SK-N-MC (cell line): ENCODE results near the gene TRAPPC12.
A peak's percentile ranks its signal among the peaks of the same experiment; 100 is the strongest.

Experiments used
- DNase-seq: peaks from one replicate; pipeline ENCODE4 v3.0.0-alpha.2; 2011; ENCODE audit warnings: low read depth, low spot score
- H3K27ac ChIP-seq: fragments of 200-600 bp; sonication (generic); 2 replicates; pipeline ENCODE4 v1.5.1; 2016; ENCODE audit warnings: mixed run types
- H3K36me3 ChIP-seq: fragments of 200-600 bp; sonication (generic); 2 replicates; pipeline ENCODE4 v1.6.1; 2017; ENCODE audit warnings: antibody characterized with exemption, low read length, mixed read lengths; ENCODE audit not compliant: insufficient read depth
- H3K4me3 ChIP-seq: fragments of 200-600 bp; sonication (generic); 2 replicates; pipeline ENCODE4 v1.5.1; 2016
- H3K9ac ChIP-seq: fragments of 200-600 bp; sonication (generic); 2 replicates; pipeline ENCODE4 v1.8.0; 2017; ENCODE audit warnings: mixed run types, mixed read lengths; ENCODE audit not compliant: insufficient read length
- H3K9me3 ChIP-seq: fragments of 200-600 bp; sonication (generic); 2 replicates; pipeline ENCODE4 v1.6.1; 2017; ENCODE audit warnings: low read depth, mild to moderate bottlenecking, antibody characterized with exemption, low read length, moderate library complexity, mixed read lengths
- EZH2 ChIP-seq: fragments of 200-600 bp; sonication (generic); IDR thresholded peaks from one replicate; pipeline ENCODE4 v1.6.1; 2017; ENCODE audit warnings: antibody characterized with exemption
- FOXP2 ChIP-seq: optimal IDR thresholded peaks from 2 replicates; pipeline ENCODE3; 2011; ENCODE audit warnings: mild to moderate bottlenecking, moderate library complexity; ENCODE audit not compliant: insufficient read depth; ENCODE audit errors: extremely low read length, control extremely low read depth
- POLR2AphosphoS5 ChIP-seq: IDR thresholded peaks from 2 replicates; pipeline ENCODE4 v1.6.1; 2012; ENCODE audit warnings: mild to moderate bottlenecking, low read depth, low read length, borderline replicate concordance

Gene TRAPPC12

DNA sequence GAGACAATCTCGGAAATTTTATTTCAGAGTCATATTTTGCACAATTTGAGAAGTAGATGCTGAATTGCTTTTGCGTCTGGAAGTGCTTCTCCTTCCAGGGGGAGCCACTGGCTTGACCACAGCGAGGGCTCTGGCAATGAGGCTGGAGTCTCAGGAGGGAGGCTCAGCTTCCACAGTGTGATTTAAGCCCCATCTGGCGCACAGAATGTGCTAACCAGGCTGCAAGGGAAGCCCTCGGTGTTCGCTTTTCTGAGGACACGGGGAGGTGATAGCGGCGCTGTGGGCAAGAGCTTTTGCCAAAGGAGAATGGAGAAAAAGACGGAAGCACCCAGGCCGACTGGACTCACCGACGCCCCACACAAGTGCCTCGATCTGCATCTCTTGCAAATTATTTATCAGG lies 87.5 kb downstream of the TRAPPC12 start:
- no peaks in the 10 kb centered on the region for H3K36me3 ChIP-seq
- TF ChIP-seq FOXP2 (no peak), POLR2AphosphoS5 (no peak), EZH2 (no peak)
- H3K9me3 ChIP-seq, result no peaks in the 10 kb centered on the region
- H3K9ac ChIP-seq, result no peak overlapping the region
- no peak for DNase-seq
- H3K27ac ChIP-seq, result no peak overlapping the region
- no peak overlapping the region for H3K4me3 ChIP-seq

DNA sequence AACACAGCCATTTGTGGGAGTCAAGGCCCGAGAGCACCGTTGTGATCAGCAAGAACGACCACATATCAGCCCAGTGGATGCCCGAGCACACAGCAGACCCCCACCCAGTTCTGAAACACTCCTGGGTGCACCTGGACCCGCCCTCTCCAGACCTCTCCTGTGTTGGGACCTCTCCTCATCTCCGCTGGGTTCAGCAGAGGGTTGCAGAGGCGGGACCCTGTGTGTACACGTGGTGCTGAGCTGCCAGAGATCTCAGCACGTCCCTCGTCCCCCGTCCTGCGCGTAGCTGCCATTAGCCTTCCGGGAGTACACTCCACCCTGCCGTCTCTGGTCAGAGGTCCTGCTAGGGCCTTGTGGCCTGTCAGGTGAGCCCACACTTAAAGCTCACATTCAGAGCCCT lies 88.2 kb downstream of the TRAPPC12 start:
- Histone ChIP-seq H3K9me3 (no peaks in the 10 kb centered on the region), H3K36me3 (no peaks in the 10 kb centered on the region), H3K9ac (no peak overlapping the region), H3K4me3 (no peak overlapping the region), H3K27ac (no peak overlapping the region)
- DNase-seq, result no peak
- TF ChIP-seq POLR2AphosphoS5 (no peak), EZH2 (no peak), FOXP2 (no peak)

DNA sequence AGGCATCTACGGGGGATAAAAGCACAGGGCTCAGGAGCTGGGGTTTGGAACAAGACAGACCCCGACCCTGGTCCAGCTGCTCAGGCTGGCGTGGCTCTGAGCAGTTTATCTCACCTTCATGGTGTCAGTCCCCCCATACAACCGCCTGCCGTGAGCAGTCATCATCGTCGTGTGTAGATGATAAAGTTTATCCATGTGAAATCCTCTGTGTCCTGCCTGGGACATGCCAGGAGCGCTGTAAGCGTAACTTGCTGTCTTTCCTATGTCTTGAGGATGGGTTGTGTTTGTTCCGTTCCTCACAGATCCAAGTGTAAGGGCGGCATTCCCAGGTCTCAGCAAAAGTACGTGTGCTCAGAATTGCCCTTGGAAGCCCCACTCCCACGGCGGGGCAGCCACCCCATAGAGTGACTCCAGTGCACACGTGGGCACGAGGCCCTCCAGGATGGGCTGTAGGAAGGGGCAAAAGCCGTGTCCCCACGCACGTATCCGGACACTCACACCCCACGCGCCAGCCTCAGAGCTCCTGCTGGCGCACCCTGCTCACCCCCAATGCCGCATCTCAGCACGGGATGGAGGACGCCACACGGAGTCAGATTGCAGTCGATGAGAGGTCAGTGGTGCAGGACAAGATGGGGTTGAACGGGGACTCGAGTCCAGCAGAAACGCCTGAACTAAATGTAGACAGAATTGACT lies 88.9 kb downstream of the TRAPPC12 start:
- TF ChIP-seq POLR2AphosphoS5, result no peak
- no peak for TF ChIP-seq FOXP2
- TF ChIP-seq EZH2, result no peak
- no peak for DNase-seq
- Histone ChIP-seq H3K4me3 (no peak overlapping the region), H3K9me3 (no peaks in the 10 kb centered on the region), H3K9ac (no peak overlapping the region), H3K36me3 (no peaks in the 10 kb centered on the region), H3K27ac (no peak overlapping the region)

DNA sequence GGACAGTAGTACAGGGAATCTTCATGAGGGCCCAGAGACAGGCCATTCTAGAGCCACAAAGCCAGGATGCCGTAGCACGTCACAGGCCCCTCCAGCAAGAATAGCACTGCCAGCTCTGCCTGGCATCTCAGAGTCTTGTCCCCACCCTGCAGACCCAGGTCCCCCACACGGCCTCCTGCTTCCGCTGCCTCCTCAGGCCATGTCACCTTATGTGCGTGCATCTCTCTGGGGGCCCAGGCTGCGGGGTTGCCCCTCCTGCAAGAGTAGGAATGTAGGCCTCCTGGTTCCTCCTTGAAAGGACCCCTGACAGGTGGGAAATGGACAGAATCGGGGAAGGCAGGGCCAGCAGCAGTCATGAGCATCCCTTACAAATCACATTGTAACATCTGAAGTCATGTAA lies 90.0 kb downstream of the TRAPPC12 start:
- H3K4me3 ChIP-seq, result no peak overlapping the region
- DNase-seq, result no peak
- H3K27ac ChIP-seq, result no peak overlapping the region
- H3K36me3 ChIP-seq, result no peaks in the 10 kb centered on the region
- H3K9ac ChIP-seq, result no peak overlapping the region
- no peaks in the 10 kb centered on the region for H3K9me3 ChIP-seq
- TF ChIP-seq POLR2AphosphoS5 (no peak), FOXP2 (no peak), EZH2 (no peak)

DNA sequence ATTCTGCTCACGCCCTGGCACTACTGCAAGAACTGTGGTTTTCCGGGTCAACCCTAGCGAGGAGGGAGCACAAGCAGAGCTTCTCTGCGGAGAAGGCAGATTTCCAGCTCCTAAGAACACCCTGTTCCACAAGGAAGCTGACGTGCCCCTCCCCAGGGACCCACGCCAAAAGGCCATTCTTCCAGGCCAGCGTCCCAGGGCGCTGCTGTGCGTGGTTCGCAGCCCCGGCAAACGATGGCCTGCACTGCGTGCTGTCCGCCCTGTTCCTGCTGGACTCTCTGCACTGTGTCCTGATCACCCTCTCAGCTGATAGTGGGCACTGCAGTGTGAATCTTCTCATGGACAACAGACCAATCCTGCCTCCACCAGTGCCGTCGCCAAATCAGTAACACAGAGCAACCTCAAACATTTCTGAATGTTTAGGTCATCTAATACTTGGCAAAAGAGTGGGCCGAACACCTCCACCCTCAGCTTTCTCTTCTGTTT lies 90.7 kb downstream of the TRAPPC12 start:
- H3K27ac ChIP-seq, result no peak overlapping the region

DNA sequence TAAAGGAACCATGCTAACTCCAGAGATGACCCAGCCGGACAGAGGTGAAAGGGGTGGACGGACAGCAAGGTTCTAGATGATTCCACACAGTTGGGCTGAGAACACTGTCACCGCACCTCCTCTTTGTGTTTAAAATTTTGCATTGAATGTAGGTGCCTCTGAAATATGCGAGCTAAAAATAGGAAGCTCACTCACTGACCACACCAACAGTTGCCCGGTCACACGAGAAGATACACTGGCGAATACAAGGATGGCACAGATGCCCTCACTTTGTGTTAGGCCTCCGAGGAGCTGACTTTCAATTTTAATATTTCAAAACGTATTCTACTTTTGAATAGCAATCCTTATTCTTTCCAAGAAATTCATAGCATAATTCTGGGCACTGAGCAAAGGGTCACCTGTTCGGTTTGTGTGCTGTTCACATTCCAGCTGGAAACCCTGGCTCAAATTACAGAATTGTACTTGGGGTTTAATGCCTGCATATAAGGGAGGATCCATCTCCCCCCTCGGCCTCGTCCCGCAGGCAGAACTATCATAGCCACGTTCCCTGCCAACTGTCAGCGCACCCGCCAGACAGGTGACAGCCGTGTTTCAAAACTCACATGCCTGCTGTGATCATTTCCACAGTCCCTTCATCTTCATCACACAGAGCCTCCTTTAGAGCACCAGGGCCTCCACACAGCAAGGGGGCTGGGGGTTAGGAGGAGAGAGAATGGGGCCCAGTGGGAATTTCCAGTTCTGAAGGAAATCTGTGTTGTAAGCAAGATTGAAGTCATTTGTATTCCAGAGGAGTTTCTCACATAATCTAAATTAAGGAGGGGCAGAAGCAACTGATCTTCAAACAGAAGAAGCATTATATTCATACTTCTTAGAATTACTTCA lies 91.6 kb downstream of the TRAPPC12 start:
- Histone ChIP-seq H3K36me3 (no peaks in the 10 kb centered on the region), H3K9me3 (no peaks in the 10 kb centered on the region), H3K4me3 (no peak overlapping the region), H3K27ac (no peak overlapping the region), H3K9ac (peak overlapping the region; percentile 19)
- no peak for DNase-seq
- TF ChIP-seq FOXP2 (no peak), POLR2AphosphoS5 (no peak), EZH2 (no peak)

More for the DNA sequence above, 90.7 kb downstream of the TRAPPC12 start:
- H3K4me3 ChIP-seq, result no peak overlapping the region
- H3K9me3 ChIP-seq, result no peaks in the 10 kb centered on the region
- H3K36me3 ChIP-seq, result no peaks in the 10 kb centered on the region
- no peak overlapping the region for H3K9ac ChIP-seq
- DNase-seq, result no peak
- TF ChIP-seq EZH2, result no peak
- no peak for TF ChIP-seq FOXP2
- no peak for TF ChIP-seq POLR2AphosphoS5

DNA sequence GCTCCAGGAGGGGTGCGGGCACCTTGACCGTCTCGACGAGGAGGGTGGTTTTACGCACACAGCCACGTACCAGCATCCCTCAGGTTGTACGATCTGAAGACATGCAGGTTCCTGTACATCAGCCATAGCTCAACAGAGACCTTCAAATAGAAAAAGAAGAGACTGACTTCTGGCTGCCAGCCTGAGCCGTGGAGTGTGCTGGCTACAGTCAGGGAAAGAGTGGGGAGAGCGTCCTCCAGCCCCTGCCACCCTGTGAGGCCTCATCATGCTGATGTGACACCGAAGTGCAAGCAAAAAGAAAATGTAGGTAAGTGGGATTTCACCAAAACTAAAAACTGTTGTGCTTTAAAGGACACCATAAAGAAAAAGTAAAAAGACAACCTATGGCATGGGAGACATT lies 92.8 kb downstream of the TRAPPC12 start:
- no peaks in the 10 kb centered on the region for H3K36me3 ChIP-seq
- no peak for TF ChIP-seq FOXP2
- TF ChIP-seq EZH2, result no peak
- no peak for TF ChIP-seq POLR2AphosphoS5
- no peak overlapping the region for H3K9ac ChIP-seq

DNA sequence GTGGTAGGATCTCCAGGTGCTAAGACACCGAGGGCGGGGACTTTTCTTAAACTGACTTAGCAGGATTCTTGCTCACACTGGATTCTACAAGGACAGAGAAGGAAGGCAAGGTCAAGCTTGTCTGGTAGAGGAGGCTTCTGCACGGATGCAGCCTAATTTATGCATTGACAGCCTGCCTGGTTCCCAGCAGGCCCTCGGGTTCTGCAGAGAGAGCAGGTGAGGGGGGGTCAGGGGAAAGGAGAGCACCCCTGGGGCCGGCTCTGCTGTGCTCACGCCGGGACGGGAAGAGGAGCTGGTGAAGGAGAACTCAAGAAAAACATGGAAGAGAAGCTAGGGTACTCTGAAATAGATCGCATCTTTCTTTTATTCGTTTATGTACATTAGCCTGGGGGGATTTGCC lies 93.5 kb downstream of the TRAPPC12 start:
- TF ChIP-seq EZH2 (no peak), FOXP2 (no peak), POLR2AphosphoS5 (no peak)
- DNase-seq, result no peak
- H3K4me3 ChIP-seq, result no peak overlapping the region
- no peak overlapping the region for H3K27ac ChIP-seq
- no peaks in the 10 kb centered on the region for H3K36me3 ChIP-seq
- no peak overlapping the region for H3K9ac ChIP-seq
- H3K9me3 ChIP-seq, result no peaks in the 10 kb centered on the region

More for the DNA sequence above, 92.8 kb downstream of the TRAPPC12 start:
- DNase-seq, result no peak
- no peak overlapping the region for H3K4me3 ChIP-seq
- no peak overlapping the region for H3K27ac ChIP-seq
- no peaks in the 10 kb centered on the region for H3K9me3 ChIP-seq
